G401.6 (cell line): Measurements from ENCODE around the gene NAGPA.

Experiments used
- FAIRE-seq: peaks from 2 replicates; lab custom pipeline; 2012; peaks lifted over from hg19 to GRCh38; lab: Jason Lieb, UNC

Gene NAGPA

DNA sequence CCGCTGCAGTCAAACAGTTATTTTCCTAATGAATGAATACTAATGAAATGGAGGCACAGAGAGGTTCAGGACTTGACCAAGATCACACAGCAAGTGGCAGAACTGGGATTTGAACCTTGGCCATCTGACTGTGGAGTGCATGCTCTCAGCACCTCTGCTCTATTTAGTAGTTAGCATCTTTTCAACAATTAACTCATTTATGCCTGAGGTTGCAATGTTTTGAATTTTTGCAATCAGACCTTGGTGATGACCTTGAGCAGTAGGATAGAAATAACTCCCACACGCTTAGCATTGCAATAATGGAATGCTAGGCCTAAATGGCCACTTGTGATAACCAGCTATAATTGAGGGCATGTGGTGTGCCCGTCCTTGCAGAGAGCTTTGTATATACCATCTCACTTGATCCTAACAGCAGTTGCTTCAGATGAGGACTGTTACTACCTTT is 31.0 kb downstream of the NAGPA start:
- no peak for FAIRE-seq

DNA sequence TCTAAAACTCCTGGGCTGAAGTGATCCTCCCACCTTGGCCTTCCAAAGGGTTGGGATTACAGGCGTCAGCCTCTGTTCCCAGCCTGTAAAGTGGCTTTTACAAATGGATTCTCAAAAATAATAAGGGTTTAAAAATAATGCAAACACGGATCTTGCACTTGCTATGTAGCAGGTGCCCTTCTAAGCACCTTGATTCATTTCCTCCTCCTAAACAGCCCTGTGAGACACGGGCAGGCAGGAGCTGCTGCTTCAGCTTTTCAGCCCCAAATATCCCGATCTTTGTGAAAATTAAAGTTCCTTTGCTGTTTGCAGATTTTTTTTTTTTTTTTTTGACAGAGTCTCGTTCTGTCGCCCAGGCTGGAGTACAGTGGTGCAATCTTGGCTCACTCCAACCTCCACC is 31.7 kb downstream of the NAGPA start:
- FAIRE-seq, result no peak

DNA sequence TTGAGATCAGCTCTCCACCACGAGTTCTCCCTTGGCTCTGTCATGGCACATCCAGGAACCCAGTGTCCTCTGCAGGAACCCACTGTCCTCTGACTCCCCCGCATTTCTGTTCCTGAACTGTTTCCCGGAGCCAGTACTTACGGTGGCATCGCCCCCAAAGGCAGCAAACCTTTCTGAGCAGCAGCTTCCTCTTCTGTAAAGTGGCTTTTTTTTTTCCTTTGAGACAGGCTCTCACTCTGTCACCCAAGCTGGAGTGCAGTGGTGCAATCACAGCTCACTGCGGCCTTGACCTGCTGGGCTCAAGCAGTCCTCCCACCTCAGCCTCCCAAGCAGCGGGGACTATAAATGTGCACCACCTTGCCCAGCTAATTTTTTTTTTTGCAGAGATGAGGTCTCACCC is 32.2 kb downstream of the NAGPA start:
- FAIRE-seq, result no peak

DNA sequence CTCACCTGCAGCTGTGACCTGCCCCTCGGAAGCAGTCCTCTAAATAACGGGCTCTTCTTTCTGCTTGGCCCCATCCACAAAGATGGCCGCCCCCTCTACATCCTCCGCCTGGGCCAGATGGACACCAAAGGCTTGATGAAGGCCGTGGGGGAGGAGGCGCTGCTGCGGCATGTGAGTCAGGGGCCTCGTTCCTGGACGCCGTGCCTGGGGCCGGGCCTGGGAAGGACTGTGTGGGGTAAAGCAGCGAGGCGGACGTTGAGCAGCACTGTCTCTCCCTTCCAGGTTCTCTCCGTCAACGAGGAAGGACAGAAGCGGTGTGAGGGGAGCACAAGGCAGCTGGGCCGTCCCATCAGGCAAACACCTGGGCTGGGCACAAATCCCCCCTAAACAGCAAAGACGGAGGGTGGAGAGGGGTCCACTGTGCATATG is 33.1 kb downstream of the NAGPA start:
- no peak for FAIRE-seq

DNA sequence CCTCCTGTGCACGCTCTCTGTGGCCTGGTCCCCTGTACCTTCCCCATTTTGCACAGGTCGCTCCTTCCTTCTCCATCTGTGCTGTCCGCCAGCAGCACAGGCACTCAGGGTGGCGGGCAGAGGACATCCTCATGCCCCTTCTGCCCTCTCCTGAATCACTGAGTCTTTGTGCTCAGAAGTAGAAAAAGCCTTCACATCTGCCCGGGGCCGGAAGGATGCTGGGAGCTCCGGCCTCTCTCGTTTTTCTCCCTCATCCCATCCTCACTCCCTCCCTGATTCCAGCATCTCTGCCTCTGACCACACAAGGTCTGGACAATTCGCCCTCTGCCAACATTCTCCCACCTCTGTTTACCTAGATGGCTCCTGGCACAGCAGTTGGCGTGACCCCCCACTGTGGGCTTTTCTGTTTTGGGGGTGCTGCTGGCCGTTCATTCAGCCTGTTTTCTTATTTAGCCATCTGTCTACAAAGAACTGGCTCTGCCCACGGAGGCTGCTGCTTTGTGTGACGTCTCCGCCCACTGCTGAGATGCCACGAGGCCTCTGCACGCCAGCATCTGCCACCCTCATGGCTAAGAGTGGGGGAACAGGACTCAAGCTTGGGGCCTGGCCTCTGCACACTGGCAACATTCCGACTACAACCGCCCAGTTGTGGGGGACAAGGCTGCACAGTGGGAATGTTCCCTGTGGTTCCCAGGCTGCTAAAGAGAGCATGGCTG is 38.9 kb downstream of the NAGPA start:
- FAIRE-seq, result no peak

DNA sequence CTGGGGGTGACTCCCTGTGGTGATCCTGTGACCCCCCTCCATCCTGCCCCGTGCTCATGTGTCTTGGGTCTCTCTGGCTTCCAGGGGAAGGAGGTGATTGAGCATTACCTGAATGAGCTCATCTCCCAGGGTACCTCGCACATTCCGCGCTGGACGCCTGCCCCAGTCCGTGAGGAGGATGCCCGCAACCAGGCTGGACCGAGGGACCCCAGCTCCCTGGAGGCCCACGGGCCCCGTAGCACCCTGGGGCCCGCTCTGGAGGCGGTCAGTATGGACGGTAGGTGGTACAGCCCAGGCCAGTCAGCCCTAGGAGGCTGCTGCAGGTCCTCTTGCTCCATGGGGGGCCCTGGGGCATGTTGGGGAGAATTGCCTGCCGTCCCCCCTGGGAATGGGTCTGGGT is 42.0 kb downstream of the NAGPA start:
- FAIRE-seq, result no peak

DNA sequence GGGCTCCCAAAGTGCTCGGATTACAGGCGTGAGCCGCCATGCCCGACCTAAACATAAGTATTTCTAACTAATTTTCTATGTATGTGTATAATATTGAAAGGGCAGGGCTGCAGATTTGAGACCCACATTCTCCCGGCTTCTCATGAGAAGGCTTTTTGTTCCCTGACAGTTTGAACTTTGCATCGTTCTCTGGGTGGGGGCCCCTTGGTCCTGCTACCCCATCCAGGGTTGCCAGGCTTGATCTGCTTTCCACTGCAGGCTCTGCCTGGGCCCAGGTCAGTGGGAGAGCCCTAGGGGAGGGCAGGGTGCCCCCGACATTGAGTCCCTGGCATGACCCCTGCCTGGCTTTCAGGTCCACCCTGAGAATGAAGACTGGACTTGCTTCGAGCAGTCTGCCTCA is 43.3 kb downstream of the NAGPA start:
- no peak for FAIRE-seq

DNA sequence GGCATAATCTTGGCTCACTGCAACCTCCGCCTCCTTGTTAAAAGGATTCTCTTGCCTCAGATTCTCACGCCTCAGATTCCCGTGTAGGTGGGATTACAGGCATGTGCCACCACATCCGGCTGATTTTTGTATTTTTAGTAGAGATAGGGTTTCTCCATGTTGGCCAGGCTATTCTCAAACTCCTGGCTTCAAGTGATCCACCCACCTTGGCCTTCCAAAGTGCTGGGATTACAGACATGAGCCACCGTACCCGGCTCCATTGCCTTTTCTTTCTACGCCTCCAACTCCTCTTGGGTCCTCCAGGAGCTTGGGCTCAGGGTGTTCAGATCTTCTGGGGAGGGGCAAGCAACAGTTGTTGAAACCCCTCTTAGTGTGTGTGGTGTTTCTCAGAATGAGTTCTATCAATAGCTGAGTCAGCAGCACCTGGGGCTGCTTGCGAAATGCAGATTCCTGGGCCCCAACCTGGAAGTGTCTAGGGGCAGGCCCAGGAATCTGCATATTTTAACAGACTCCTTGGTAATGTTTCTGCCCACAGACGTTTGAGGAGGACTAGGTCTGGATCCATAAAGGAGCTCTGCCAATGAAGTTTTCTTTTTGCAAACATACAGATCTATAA is 44.2 kb downstream of the NAGPA start:
- no peak for FAIRE-seq

DNA sequence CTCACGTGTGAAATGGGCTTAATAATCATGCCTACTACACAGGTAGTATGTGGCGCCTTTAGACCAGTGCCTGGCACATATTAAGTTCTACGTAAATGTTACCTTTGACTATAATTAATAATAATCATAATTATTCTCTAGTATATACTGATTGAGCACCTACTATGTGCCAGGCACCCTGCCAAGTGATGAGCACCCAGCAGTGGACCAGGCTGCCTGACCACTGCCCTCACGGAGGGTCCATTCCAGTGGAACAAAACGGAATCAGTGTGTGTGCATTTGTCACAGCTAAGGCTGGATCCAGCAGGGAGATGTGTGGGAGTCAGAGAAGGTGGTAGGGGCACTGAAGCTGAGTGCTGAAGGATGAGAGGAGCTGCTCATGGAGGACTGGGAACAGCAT is 45.1 kb downstream of the NAGPA start:
- no peak for FAIRE-seq

DNA sequence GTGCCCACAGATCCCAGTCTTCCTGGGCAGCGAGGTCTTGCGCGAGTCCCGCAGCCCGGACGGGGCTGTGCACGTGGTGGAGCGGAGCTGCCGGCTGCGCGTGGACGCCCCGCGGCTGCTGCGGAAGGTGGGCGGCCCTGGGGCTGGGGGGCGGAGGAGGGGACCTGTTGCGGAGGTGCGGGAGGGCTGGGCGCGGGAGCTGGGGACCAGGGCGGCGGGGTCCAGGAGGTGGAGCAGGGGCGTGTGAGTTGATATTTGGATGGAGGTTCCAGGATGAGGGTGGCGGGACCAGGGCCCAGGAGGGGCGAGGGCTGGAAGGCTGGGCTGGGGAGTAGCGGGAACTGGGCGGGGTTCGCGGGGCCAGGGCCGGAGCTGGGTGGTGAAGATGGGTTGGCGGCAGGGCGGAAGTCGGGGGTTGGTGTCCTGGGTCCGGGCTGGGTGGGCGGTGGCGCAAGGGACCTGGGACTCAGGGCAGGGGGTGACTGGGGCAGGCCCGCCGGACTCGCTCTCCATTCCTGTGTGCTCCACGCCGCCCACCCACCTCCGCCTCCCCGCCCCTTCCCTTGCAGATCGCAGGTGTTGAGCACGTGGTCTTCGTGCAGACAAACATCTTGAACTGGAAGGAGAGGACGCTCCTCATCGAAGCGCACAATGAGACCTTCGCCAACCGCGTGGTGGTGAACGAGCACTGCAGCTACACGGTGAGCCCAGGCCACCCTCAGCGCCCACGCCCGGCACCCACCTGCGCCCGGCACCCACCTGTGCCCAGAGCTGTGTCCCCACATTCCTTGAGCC is 46.0 kb downstream of the NAGPA start:
- FAIRE-seq, result no peak

DNA sequence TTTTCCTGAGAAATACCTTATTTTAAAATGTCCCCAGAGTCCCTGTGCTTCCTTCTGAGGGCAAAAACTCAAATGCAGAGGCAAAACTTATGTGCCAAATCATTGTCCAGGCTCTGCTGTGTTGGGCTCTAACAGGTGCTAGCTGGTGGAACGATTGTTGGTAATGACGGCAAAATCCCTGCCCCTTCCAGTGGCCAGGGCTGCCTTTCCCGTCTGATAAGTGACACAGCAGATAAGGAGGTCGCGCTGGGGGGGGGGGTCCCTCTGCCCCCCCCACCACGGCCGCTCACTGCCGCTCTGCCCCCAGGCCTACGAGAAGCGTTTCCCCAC is 46.5 kb downstream of the NAGPA start:
- no peak for FAIRE-seq

DNA sequence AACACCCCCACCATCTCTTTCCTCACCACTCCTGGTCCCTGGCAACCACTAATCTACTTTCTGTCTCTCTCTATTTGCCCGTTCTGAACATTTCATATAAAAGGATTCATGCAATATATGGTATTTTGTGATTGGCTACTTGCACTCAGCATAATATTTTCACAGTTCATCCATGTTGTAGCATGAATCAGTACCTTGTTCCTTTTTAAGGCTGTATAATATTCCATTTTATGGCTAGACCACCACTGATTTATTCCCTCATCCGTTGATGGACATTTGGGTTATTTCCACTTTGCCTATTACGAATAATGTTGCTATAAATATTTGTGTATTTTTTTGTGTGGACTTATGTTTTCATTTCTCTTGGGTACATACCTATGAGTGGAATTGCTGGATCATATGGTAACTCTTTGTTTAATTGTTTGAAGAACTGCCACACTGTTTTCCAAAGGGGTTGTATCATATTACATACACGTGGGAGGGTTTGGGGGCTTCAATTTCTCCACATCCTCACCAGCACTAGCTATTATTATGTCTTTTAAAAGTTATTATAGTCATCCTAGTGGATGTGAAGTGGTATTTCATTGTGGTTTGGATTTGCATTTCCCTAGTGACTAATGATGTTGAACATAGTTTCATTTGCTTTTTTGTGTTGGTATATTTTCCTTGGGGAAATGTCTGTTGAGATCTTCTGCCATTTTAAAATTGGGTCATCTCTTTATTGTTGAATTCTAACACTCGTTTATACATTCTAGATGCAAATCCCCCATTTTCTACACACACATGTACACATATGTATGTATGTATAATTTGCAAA is 49.4 kb downstream of the NAGPA start:
- no peak for FAIRE-seq

DNA sequence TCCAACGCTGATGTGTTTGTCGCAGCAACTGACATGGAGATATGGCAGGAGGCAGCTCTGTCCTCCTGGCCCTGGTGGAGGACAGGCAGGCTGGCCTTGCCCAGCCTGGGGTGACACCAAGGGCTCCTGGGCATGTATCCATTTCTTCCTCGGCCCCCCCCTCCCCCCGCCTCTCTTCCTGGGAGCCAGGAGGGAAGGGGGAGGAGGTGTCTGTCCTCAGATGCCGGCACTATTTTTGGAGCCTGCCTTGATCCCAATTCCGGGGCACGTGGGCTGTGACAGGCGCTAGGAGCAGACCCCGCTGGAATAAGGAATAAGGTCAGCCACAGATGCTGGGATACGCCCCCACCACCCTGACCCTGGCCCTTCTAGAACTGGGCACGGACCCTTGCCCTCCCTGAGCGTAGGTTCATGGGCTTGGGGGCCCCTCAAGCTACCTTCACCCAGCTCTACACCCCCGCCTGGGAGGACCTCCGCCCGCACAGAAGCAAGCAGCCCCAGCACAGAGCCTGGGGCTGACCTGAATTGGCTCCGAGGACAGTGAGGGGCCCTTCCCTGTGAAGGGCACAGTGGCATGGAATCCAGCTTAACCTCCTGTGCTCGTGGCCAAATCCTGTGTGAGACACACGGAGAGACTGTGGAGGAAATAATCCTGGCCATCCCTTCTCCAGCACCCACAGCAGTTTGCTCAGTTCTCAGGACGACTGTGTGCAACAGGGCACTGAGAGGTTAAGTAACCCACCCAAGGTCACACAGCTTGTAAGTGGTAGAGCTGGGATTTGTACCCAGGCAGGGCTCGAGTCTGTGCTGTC is 51.5 kb downstream of the NAGPA start:
- FAIRE-seq, result no peak

DNA sequence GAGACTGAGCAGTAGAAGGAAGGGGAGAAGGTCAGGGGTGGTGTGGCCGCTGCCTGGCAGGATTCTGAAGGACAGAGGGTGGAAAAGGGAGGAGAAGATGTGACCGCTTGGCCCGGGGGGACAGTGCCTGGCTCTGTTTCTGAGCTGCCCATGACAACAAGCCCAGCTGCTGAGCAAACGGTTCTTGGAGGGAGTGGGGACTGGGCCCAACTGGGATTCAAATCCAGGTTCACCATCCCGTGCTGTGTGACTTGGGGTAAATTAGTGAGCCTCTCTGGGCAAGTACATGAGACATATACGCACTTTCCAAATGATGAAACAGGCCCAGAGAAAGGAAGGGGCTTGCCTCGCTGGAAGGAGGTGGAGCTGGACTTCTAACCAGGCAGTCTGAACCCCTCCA is 52.3 kb downstream of the NAGPA start:
- no peak for FAIRE-seq

DNA sequence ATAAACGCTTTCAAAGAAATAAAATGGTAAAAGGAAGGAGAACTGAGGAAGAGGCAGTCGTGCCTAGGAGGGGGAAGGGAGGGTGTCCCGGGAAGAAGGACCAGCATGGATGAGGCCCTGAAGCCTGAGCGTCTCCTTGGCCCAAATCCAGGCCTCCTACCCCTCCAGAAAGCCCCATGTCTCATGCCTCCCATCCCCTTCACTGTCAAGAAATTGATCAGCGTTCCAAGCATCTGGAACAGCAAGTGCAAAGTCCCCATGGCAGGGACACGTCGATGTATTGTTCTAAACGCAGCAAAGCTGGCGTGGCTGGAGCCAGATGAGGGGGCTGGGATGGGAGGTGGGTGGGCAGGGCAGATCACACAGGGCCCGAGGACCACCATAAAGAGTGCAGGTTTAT is 53.0 kb downstream of the NAGPA start:
- no peak for FAIRE-seq

DNA sequence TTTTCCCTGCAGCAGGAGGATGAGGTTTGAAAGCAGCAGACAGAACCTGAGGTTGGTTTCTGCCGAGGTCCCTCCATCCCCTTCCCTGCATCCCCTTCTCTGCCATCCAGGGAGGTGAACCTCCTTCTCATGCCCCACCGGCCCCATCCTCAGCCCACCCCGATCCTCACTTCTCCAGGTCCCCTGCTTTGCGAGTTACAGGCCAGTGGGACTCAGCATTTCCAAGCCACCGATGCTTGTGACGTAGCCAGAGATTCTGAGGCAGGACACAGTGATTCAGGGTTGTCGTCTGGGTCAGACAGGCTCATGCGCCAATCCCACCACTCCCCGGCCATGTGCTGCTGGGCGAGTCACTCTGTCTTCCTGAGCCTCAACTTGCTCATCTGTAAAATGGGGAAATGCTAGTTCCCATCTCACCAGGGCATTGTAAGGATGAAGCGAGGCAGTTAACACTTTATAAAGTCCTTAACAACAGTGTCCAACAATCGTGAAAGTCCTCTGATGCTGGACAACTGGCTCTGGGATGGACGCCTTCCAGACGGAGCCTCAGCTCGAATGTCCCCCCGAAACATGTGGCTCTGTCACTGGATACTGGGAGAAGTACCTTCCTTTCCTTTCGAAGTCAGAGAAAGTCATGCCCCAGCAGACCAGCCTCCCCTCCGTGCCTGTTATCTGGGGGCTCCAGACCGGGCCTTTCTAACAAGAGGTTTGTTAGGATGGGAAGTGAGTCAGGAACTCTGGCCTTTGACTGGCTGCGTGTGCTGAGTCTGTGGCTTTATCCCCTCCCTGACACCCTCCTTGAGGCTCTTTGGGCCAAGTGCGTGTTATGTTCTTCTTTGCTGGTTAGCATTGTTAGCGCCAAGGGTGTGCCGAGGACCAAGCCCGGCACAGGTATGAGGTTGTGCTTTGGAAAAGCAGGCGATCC is 53.7 kb downstream of the NAGPA start:
- FAIRE-seq, result no peak

DNA sequence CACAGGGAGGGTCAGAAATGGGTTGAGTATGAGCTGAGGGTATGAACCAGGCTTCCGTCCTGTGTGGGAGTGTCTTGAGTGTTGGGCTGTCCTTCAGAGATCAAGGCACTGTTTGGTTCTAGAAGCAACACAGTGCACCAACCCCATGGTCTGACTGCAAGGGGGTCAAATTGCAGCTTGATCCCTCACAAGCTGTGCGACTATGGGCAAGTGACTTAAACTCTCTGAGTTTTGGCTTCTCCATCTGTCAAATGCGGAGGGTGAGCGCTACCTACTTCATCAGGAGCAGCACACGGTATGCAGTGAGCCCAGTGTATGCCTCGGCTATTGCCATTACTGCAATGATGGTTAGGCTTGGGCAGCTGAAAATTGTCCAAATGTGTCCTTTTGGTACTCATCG is 54.6 kb downstream of the NAGPA start:
- FAIRE-seq, result no peak

DNA sequence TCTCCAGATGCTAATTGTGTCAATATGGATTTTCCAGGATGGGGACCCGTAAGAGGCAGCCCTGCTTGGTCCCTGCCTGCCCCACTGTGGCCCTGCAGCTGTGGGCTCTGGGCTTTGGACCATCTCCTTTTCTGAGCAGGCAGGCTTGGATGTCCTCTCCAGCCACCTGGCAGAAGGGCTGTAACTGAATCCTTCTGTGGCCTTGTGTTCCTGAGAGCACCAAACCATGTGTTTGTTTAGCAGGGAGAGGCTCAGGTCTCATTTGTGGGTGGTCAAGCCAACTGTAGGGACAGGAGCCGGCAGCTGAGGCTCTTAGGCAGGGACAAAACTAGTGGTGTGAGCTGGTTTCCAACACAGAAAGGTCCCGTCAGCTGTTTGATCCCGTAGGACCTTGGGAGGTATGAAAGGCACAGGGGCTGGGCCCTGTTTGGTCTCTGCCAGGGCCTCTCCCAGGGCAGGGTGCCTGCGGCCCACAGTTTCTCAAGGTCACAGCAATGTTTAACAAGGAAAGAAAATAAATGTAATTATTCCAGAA is 57.1 kb downstream of the NAGPA start:
- FAIRE-seq, result no peak

DNA sequence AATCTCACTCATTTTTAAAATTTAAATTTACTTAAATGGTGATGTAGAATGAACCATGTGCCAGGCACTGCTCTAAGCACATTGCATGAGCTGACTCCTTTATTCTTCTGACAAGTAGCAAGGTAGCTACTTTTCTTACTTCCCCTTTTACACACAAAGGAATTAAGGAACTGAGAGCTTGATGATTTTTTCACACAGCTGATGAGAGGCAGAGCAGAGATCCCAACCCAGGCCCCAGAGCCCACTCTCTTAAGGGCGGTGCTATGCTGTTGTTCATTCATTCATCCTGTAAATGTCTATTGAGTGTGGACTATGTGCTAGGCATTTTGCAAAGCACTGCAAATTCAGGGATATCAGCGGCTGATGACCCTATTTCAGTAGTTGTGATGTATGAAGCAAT is 57.7 kb downstream of the NAGPA start:
- FAIRE-seq, result no peak
